Coronary artery (tissue), 2 donors: ENCODE data around the gene UQCRC2.

Experiments
- DNase-seq: peaks from one replicate; pipeline ENCODE4 v3.0.0-alpha.2; 2017; ENCODE audit warnings: low spot score
- H3K27ac ChIP-seq, 2 donors: fragments of 200-600 bp; sonication (generic); one replicate each; pipeline ENCODE4 v1.5.1; 2016 to 2019
- H3K4me3 ChIP-seq: fragments of 200-600 bp; sonication (generic); 2 replicates; pipeline ENCODE4 v1.5.1; 2016; ENCODE audit warnings: mild to moderate bottlenecking, moderate library complexity
- TF ChIP-seq, protein P1 (sequence below): fragments of 200-600 bp; sonication (generic); IDR thresholded peaks from one replicate; pipeline ENCODE4 v1.5.1; 2019; ENCODE audit warnings: antibody characterized with exemption

The UQCRC2 gene

DNA sequence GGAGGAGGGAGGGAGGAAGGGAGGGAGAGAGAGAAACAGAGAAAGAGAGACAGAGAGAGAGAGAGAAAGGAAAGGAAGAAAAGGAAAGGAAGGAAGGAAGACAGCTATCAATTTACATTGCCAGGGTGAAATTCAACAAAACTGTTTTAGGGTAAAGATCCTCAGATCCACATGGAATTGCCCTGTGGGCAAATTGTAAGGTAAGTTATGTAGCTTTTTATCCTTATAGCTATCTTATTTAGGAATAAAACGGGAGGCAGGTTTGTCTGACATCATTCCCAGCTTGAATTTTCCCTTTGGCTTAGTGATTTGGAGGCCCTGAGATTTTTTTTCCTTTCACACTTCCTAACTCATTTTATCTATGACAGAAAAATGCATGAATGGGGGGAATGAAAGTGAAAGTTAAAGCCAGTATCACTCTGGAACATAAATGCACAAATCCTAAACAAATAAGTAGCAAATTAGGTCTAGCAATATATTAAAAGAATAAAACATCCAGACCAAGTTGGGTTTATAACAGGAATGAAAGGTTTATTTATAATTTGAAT, 3.4 kb upstream of the UQCRC2 start:
- TF ChIP-seq, protein P1, sequence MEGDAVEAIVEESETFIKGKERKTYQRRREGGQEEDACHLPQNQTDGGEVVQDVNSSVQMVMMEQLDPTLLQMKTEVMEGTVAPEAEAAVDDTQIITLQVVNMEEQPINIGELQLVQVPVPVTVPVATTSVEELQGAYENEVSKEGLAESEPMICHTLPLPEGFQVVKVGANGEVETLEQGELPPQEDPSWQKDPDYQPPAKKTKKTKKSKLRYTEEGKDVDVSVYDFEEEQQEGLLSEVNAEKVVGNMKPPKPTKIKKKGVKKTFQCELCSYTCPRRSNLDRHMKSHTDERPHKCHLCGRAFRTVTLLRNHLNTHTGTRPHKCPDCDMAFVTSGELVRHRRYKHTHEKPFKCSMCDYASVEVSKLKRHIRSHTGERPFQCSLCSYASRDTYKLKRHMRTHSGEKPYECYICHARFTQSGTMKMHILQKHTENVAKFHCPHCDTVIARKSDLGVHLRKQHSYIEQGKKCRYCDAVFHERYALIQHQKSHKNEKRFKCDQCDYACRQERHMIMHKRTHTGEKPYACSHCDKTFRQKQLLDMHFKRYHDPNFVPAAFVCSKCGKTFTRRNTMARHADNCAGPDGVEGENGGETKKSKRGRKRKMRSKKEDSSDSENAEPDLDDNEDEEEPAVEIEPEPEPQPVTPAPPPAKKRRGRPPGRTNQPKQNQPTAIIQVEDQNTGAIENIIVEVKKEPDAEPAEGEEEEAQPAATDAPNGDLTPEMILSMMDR: no peak
- no peak overlapping the region for H3K4me3 ChIP-seq
- H3K27ac ChIP-seq: no peak overlapping the region
- no peak for DNase-seq

DNA sequence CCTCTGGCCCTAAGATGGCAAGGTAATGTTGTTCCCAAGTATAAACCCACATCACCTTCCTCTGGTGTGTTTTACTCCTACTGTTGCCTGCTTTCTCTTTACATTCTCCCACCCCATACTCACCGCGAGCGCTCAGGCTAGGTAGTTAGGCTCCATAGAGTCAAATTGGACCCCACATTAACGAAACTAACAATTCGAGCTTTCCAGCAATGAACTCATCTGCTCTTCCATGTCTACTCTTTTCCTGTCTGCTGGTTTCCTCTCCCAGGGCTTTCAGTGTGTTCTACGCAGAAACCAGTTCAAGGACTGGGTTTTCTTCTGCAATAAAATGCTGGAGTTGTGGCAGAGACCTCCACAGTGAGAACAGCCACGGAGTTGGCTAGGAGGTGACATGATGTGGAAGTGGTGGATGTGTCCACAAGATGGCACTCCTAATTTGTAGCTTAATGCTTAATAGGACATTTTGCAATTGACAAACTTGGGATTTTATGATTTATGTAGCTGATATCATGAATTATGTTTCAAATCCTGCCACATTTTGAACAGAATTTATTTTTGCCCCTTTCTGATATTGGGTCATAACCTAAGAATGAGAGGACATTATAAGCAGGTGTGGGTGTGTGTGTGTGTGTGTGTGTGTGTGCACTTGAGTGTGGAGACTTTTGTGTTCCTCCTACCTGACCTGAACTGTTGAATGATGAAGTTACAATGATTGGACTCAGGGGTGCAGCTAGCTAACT, 2.2 kb upstream of the UQCRC2 start:
- TF ChIP-seq, protein P1: no peak
- H3K27ac ChIP-seq: no peak overlapping the region
- no peak for DNase-seq

DNA sequence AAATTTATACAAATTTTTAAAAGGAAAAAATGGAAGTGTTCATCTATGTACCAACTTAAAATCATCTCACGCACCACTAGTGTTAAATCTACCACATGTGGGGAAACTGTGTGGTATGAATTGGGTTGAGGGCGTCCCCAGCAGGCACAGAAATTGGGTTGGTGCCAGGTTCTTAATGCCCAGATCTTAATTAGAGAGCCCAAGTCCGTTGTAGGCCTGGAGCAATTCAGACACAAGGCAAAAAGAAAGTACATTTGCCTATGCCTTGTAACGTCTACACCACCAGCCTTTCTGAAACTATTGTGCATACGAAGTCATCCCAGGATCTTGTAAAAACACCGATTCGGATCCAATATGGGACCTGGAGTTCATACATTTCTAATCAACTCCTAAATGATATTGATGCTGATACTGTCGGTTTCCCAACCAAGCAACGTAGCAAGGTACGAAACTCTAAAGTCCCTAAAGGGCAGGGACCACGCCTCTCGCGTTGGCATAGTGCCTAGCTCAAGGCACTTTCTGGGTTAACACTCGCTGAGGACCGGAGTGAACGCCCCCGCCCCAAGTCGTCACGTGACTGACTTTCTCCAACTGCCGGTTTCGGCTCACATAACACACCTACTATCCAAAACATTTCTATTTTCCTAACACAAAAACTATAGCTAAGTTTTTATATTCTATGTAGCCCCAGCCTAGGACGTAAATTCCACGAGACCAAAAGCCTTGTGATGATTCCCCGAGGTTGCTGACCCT, 945 bp upstream of the UQCRC2 start:
- Histone ChIP-seq H3K4me3 (peak overlapping the region; percentile 94), H3K27ac (peak overlapping the region; percentile 91 to 97)
- TF ChIP-seq, protein P1: no peak
- peak; percentile 78 for DNase-seq

More for the DNA sequence above, 2.2 kb upstream of the UQCRC2 start:
- no peak overlapping the region for H3K4me3 ChIP-seq

DNA sequence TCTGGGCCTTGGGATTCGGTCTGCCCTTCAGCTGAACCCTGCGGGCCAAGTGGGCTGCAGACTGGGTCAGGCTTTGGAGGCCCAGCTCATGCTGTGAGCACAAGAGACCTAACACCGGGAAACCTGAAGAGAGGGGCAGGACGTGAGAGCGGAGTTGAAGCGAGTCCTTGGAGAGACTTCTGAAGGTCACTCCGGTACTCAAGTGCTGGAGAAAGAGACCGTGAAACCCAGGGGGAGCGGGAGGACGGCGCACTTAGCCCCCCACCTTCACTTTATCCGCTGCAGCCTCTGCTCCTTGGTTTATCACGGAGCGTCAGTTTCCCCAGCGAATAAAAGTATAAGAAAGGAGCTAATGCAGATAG, 361 bp downstream of the UQCRC2 start:
- TF ChIP-seq, protein P1: no peak
- H3K4me3 ChIP-seq: peak overlapping the region; percentile 94
- peak overlapping the region; percentile 91 to 97 for H3K27ac ChIP-seq
- DNase-seq: no peak

DNA sequence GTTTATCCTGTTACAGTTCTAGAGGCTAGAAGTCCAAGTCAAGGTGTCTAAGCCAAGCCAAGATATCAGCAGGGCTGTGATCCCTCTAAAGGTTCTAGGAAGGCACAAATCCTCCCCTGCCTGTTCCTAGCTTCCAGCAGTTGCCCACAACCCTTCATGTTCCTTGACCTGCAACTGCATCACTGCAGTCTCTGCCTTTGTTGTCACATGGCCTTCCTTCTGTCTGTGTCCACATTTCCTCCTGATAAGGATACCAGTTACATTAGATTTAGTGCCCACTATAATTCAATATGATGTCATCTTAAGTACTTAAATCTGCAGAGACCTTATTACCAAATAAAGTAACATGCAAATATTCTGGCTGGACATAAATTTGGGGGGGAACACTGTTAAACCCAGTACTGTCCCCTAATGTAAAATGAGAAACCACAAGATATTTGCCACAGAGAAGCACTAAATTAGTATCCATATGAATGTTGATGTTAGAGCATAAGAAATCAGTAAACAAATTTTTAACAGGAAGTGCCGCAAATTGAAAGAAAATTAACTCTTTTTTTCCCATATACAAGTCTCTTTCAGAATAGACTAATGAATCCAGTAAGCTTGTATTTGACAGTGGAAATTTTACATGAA, 4.7 kb downstream of the UQCRC2 start:
- TF ChIP-seq, protein P1: no peak
- Histone ChIP-seq H3K27ac (no peak overlapping the region), H3K4me3 (no peak overlapping the region)
- no peak for DNase-seq

DNA sequence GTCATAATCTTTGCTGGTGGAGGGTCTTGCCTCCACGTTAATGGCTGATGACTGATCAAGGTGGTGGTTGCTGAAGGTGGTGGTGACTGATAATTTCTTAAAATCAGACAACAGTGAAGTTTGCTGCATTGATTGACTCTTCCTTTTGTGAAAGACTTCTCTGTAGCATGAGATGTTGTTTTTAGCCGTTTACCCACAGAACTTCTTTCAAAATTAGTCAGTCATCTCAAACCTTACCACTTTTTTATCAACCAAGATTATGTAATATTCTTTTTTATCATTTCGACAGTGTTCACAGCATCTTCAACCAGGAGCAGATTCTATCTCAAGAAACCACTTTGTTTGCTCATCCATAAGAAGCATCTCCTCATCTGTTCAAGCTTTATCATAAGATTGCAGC, 5.9 kb downstream of the UQCRC2 start:
- H3K4me3 ChIP-seq: no peak overlapping the region
- no peak overlapping the region for H3K27ac ChIP-seq
- TF ChIP-seq, protein P1: no peak
- no peak for DNase-seq
